GM12864 (cell line): ENCODE results near the gene C11orf42.

ENCODE experiments used
- DNase-seq: peaks from one replicate; pipeline ENCODE4 v3.0.0-alpha.2; 2011; ENCODE audit warnings: low read depth
- H3K4me3 ChIP-seq: 2 replicates; pipeline ENCODE4 v1.5.1; 2011; ENCODE audit warnings: mild to moderate bottlenecking, low read depth, low read length, control low read depth
- CTCF ChIP-seq: IDR thresholded peaks from 2 replicates; pipeline ENCODE4 v1.5.1; 2011; ENCODE audit warnings: low read depth, mild to moderate bottlenecking, moderate library complexity, low read length, control low read depth, inconsistent platforms; ENCODE audit errors: missing control alignments

The C11orf42 gene

DNA sequence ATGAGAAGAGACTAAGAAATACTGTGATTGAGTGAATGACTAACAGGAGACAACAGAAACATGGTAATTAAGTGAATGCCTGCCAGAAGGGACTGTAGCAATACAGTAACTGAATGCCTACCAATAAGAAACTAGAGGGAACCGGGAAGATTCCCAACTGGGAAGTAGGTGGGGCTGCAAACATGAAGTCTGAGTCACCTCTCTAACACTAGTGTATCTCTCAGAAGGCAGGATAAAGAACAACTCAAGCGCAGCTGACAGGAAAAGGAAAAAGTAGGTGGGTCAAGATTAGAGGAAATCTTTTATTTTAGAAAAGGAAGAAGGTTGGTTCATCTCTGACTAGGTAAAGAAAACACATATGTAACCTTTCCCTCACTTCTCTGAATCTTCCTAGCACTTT lies 14.0 kb downstream of the C11orf42 start:
- DNase-seq: no peak
- H3K4me3 ChIP-seq: no peak overlapping the region
- TF ChIP-seq CTCF: no peak

DNA sequence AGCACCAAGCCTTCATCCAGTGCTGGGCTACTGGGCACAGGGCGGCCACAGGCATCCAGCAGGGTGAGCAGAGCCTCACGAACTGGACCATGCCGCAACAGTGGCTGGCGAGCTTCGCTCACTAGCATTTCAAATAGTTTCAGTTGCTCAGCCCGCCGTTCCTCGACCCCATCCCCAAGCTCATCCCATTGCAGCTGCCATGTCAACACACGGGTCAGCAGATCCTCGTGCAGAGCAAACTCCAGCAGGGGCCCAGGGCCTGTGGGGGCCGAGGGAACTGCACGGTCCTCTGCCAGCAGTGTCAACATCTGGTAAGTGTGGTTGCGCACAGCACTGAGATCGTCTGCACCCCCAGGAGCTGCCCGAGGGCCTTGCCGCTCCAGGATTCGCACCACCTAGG lies 18.5 kb downstream of the C11orf42 start:
- H3K4me3 ChIP-seq: no peak overlapping the region
- no peak for TF ChIP-seq CTCF

DNA sequence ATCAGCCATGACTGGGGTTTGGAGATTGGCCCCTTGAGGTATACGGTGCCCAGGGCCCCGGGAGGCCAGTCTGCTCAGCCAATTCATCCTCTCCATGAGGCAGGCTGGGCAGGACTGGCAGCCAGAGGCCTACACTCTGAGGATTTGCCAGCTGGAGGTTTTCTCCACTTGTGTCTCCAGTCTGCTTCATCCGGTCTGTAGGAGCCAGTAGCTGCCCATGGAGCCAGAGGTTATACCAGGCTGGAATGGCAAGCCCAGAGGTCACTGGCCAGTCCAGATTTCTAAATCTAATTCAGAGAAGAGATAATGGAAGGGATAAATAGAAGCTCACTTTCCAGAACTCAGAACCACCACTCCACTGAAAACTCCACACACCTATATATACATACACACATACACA lies 19.1 kb downstream of the C11orf42 start:
- H3K4me3 ChIP-seq: no peak overlapping the region
- TF ChIP-seq CTCF: no peak
- no peak for DNase-seq

More for the DNA sequence above, 18.5 kb downstream of the C11orf42 start:
- no peak for DNase-seq

- TF ChIP-seq CTCF: no peak
- no peak for DNase-seq
- no peak overlapping the region for H3K4me3 ChIP-seq
These were observed 19.7 kb downstream of the C11orf42 start for GRCh38 chr11:6225024-6225423.

DNA sequence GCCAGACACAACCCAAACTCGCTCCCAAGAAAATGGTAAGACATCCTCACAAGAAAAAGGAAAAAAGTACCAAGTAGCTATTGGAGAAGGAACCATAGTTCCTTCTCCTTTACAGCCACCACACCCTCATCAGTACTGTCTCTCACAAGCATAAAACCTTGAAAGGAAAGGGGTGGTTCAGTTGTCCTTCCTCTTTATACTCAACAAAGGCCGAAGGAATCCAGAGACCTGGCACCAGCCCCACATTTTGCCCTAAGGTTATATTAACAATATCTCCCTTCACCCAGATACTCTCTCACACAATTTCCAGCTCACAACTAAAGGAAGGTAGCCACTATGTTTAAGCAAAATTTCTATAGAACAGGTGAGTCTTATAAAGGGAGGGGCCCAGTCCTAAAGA lies 20.5 kb downstream of the C11orf42 start:
- TF ChIP-seq CTCF: no peak
- no peak overlapping the region for H3K4me3 ChIP-seq
- no peak for DNase-seq

GRCh38 chr11:6228520-6228919 lies 23.2 kb downstream of the C11orf42 start:
- no peak for DNase-seq
- TF ChIP-seq CTCF: no peak
- H3K4me3 ChIP-seq: no peak overlapping the region

DNA sequence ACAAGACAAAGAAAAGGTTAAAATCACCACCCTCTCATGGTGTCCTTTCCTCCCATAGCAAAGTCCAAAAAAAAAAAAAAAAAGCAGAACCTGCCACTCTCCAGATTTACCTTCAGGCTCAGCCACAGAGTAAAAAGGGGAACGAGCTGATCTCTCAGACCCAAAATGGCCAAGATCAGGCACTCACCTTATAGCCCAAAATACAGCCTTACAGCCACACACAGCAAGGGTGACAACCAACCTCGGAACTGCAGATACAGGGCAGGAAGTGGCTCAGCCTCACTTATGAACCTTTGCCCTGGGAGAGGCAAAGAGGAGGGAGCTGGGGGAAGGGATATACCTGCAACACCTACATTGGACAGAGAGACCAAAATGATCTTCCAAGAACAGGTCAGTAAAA lies 24.6 kb downstream of the C11orf42 start:
- no peak overlapping the region for H3K4me3 ChIP-seq
- DNase-seq: no peak
- no peak for TF ChIP-seq CTCF
